ENCODE results near the gene LAMC3. TPM values are rescaled to one million over a fixed set of nuclear protein-coding genes. Genes with fewer than 3 reads are reported as not detected.

LAMC3 gene
- total RNA-seq, 1 experiment from 2014 or later = 4.6 TPM

- Histone ChIP-seq H3K9me3 (ENCODE audit: low read length) (no peaks in the 10 kb centered on the region), H3F3A (ENCODE audit: low read length, unreplicated experiment) (no peaks in the 10 kb centered on the region), H4K20me1 (ENCODE audit: low read length) (no peaks in the 10 kb centered on the region), H3K27ac (ENCODE audit: low read length) (no peak overlapping the region), H3K36me3 (ENCODE audit: low read depth, low read length) (no peaks in the 10 kb centered on the region), H3K79me2 (ENCODE audit: low read length) (no peaks in the 10 kb centered on the region), H3K4me1 (ENCODE audit: insufficient read depth, low read length) (no peaks in the 10 kb centered on the region), H3K27me3 (ENCODE audit: low read length) (no peaks in the 10 kb centered on the region), H3K9me2 (replicated peaks; ENCODE audit: low read length) (no peaks in the 10 kb centered on the region), H3K4me2 (ENCODE audit: low read length) (no peak overlapping the region), H3K4me3 (ENCODE audit: low read length) (no peak overlapping the region), H3K9ac (ENCODE audit: low read length) (no peak overlapping the region), H2AFZ (ENCODE audit: low read length) (no peak overlapping the region)
- ATAC-seq (peak; percentile 84), DNase-seq (peak; percentile 71)
- TF ChIP-seq EZH2phosphoT487 (IDR thresholded peaks at IDR 0.05; ENCODE audit: borderline replicate concordance, low read length) = no peak
- TF ChIP-seq CTCF (conservative IDR thresholded peaks at IDR 0.05; ENCODE audit: low read depth, low read length) = peak; percentile 79
- intact Hi-C loops (cut with micrococcal nuclease) = loop anchor here (1.0 kb wide), 1 partner anchor 128 kb away; no protein-coding TSS in a partner anchor
- BruUV-seq (replicated peaks) = no TSS peak
- POLR2A ChIA-PET (ENCODE audit: unreplicated experiment) = interaction anchor here (0.6 kb wide), 1 partner anchor 498 kb away, joined by 4 read pairs; no protein-coding TSS in a partner anchor
- CTCF ChIA-PET = interaction anchor here (0.5 to 1.1 kb wide), 8 partner anchors 35 to 1311 kb away, joined by 3 to 6 read pairs (median 4); no protein-coding TSS in a partner anchor
Measured at GRCh38 chr9:130997925-130998596, 10.9 kb upstream of the LAMC3 start.

GRCh38 chr9:130998597-130999244 lies 10.3 kb upstream of the LAMC3 start:
- Histone ChIP-seq H3K9me2 (replicated peaks; ENCODE audit: low read length) (no peaks in the 10 kb centered on the region), H2AFZ (ENCODE audit: low read length) (no peak overlapping the region), H3K4me3 (ENCODE audit: low read length) (no peak overlapping the region), H3K4me1 (ENCODE audit: insufficient read depth, low read length) (no peaks in the 10 kb centered on the region), H3K27ac (ENCODE audit: low read length) (no peak overlapping the region), H4K20me1 (ENCODE audit: low read length) (no peaks in the 10 kb centered on the region), H3K79me2 (ENCODE audit: low read length) (no peaks in the 10 kb centered on the region), H3K36me3 (ENCODE audit: low read depth, low read length) (no peaks in the 10 kb centered on the region), H3K27me3 (ENCODE audit: low read length) (no peaks in the 10 kb centered on the region), H3K9me3 (ENCODE audit: low read length) (no peaks in the 10 kb centered on the region), H3F3A (ENCODE audit: low read length, unreplicated experiment) (no peaks in the 10 kb centered on the region), H3K4me2 (ENCODE audit: low read length) (no peak overlapping the region), H3K9ac (ENCODE audit: low read length) (no peak overlapping the region)
- CTCF ChIA-PET = interaction anchor here (0.5 to 1.1 kb wide), 7 partner anchors 35 to 1310 kb away, joined by 3 to 6 read pairs (median 4); no protein-coding TSS in a partner anchor
- intact Hi-C loops (cut with micrococcal nuclease) = loop anchor here (1.0 kb wide), 1 partner anchor 128 kb away; no protein-coding TSS in a partner anchor
- no TSS peak for BruUV-seq (replicated peaks)
- POLR2A ChIA-PET (ENCODE audit: unreplicated experiment) = interaction anchor here (0.6 kb wide), 1 partner anchor 499 kb away, joined by 4 read pairs; no protein-coding TSS in a partner anchor
- TF ChIP-seq CTCF (conservative IDR thresholded peaks at IDR 0.05; ENCODE audit: low read depth, low read length) (no peak), EZH2 (IDR thresholded peaks at IDR 0.05; ENCODE audit: low read length, unreplicated experiment) (no peak), EZH2phosphoT487 (IDR thresholded peaks at IDR 0.05; ENCODE audit: borderline replicate concordance, low read length) (no peak)
- ATAC-seq (no peak), DNase-seq (no peak)
